ENCODE data around the gene USP3.

Gene USP3

DNA sequence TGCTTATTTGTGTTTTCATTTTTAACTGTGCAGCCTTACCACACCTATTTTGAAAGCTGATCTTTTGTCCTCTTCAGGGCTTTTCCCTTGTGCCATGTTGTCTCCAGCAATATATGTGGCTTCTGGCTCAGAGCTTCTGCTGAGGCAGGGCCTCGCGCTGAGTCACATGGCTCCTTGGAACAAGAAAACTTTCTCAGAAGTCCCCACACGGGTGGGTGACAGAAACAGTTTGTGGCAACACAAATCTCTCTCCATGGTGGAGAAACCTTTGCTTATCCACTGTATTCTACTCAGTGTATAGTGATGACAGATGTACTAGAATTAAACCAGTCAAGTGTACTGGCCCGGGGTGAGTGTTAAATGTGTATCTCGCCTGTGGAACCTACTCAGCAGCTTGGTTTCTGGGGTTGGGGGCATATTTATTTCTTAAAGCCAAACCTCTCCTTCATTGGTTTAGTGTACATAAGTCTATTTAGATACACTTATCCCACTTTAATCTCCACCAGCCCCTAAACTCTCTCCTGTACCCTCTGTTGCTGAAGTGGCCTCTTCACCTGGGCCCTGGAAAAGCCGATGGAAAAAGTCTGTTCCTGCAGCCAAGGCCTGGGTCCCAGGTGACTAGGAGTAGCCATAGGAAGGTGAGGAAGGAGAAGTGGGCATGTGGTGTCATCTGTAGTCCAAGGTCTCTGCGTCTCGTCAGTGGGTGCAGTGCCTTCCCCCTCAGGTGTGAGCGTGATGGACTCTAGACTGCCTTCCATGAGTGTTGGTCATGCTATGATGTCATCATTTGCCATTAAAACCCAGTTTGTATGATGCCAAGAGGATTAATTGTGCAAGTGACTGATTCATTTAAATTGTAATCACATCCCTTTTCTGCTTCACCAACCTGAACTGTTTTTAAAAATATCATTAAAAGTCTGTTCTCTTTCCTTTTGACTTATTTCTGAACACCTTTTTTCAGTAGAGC is 89.6 kb downstream of the USP3 start:
- peak; percentile 34 to 60 for DNase-seq (ENCODE audit: low read depth in 2 of 2)

DNA sequence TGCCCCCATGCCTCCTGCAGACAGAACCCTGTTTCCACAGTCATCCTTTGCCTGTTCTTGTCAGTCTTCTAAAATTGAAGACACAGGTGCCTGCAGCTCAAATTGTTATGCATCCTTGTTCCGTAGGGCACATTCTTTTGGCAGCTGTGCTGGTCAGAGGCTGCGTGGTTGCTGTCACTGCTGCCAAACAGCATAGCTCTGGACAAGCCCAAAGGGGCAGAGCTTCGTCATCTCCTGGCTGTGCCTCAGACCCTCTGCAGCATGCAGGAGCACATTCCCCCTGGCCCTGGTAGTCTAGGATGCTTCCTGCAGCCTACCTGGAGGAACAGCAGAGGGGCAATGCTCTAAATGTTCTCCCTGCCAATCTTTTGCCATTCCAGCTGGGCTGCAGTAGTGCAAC is 90.7 kb downstream of the USP3 start:
- DNase-seq (ENCODE audit: low read depth in 2 of 2): no peak

DNA sequence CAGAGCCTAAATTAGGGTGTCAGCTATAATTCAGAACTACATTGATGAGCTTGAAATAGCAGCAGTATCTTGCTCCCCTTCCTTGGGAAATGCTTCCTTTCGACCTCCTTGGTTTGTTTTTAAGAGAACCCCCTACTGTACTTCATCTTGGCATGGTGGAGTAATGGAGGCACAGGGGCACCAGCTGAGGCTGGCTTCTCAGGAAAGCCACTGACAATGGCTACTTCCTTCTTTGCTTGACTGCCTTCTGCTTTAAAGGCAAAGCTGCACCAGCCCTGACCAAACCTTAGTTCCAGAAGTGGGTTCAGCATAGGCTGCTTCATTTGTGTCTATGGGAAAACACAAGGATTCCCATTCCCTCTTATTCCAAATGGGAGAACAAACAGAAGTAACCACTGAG is 91.3 kb downstream of the USP3 start:
- no peak for DNase-seq (ENCODE audit: low read depth in 2 of 2)

DNA sequence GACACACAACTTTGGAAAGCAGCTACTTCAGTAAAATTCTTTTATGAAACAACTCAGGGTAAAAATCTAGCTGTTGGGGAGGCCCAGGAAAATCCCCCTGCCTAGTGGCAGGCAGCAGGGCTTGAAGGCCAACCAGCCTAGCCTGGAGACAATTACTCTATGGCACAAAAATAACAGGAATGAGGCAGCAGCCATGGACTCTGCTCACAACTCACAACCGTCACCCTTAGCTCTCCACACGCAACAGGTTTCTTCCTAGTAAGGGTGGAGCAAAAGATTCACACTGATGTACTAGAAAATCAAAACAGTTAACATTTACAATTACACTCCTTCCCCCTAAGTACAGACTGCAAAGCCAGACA is 92.3 kb downstream of the USP3 start:
- no peak for DNase-seq (ENCODE audit: low read depth in 2 of 2)

DNA sequence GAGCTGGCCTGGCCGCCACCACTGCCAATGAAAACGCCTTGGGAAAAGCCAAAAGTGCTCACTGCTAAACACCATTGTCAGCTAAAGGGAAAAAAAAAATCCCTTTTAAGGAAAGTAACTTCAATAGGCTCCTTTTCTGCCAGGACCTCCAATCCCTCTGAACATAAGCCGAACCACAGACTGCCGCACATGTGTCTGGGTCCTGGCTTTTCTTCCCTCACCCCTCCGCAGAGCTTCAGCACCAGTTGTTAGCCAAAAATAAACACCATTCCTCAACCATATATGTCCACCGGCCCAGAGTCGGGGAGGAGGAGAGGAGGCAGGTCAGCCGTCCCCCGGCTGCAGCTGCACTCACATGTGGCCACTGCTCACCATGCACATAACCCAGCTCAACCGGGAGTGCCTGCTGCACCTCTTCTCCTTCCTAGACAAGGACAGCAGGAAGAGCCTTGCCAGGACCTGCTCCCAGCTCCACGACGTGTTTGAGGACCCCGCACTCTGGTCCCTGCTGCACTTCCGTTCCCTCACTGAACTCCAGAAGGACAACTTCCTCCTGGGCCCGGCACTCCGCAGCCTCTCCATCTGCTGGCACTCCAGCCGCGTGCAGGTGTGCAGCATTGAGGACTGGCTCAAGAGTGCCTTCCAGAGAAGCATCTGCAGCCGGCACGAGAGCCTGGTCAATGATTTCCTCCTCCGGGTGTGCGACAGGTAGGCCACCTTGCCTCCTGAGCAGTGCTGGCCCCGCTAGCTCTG is 92.8 kb downstream of the USP3 start, which contains the start of gene FBXL22:
Gene FBXL22, plus strand, starts transcription at position 350 of the 753 bp plus-strand sequence. Its CDS starts 6 bp downstream, at position 356.
- DNase-seq (ENCODE audit: low read depth in 2 of 2): no peak

DNA sequence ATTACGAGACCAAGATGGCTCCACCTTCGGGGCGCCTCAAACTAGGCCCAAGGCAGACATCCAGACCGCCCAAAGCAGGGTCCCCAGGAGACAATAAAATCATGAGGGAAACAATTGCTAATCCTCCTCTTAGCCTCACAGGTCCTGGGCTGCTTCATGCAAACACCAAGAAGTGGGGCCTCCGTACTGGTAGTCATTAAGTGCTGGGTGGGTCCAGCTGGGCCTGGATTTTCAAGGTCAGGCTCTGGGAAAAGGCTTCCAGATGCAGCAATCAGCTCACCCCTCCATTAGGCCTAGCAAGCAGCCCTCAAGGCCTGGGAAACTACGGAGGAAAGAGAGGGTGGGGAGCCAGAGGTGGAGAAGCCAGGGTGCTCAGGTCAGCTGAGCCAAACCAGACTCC is 93.4 kb downstream of the USP3 start:
- no peak for DNase-seq (ENCODE audit: low read depth in 2 of 2)

DNA sequence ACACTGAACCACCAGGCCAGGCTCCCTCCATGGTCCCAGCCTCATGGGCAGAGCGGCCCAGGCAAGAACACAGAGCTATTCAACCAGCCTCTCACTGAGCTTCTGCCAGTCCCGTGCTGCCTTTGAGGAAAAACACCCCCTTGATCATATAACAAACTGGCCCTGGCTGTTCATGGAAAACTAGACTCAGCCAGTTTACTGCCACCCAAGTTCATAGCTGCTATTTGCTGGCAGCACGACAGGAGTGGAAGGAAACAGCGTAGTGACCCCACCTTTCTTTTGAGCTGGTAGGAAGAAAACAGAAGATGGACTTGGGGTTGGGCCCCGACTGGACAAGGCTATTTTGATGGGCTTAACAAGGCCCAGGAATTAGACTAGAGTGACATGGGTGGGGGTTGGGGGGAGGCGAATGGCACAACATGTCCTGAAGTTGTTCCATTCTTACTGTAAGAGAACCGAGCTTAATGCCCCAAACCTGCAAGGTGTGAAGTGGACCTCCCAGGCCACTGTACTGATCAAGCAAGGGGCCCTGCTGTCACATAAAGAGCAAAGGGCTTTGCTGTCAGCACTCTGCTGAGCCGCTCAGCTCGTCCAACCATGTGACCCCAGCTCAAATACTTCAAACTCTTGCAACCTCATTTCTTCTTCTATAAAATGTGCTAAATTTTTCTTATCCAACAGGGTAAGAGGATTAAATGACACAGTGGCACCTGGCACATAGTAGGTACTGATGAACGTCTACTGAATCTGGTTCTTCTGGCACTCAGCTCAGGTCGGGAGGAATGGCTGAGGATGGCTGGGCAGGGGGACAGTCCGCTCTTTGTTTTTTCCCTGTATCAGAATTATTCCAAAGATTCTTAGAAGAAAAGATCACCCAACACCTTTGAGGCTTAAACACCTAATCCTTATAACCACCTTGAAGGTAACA is 94.3 kb downstream of the USP3 start:
- DNase-seq (ENCODE audit: low read depth in 2 of 2): no peak

DNA sequence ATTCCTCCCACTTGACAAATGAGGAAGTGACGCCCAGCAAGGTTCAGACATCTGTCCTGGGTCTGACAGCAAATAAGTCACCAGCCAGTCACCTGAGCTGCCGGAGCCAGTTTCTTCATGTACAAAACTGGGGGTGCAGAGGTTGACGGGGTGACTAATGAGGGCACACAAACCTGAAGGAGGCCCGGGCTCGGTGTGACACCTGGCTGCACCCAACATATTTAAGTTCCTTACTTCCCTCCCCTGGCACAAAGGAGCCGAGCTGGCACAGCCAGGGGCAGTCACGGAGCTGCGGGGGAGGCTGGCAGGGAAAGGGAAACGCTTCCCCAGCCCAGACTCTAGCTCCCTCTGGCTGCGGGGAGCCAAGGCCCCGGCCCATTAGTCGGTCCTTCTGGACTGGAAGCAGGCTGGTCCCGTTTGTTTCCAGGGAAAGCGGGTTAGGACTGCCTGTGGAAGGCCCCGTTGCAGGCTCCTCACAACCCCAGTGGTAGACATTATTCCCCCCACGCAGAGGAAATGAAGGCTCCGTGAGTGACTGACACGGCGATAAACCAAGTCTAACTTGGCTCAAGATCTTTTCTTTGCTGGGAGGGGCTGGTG is 95.1 kb downstream of the USP3 start:
- DNase-seq (ENCODE audit: low read depth in 2 of 2): no peak

DNA sequence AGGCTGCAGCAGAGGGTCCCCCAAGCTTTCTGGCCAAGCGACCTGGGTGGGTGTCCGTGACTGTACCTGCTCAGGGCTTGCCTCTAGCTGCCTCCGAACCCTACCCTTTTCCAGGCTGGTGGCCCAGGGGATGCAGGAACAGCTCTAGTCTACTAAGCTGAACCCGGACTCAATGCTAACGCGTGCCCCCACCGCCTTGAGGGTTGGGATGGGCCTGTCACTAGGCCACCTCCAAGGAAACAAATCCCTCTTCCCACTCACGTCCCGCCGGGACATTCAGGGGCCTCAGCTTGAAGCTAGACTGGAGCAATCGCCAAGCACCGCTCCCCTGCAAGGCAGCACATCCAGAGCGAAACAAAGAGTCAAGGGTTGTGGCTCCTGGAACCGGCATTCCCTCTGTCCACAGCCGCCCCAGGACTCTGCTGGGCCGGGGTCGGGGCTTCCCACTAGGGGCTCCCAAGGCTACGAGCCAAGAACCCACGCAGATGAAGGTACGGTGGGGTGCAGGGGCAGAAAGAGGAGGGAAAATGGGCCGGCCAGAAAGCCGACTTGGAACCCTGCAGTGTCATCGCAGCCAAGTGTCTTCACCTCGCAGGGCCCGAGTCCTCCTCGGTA is 95.7 kb downstream of the USP3 start:
- DNase-seq (ENCODE audit: low read depth in 2 of 2): no peak

DNA sequence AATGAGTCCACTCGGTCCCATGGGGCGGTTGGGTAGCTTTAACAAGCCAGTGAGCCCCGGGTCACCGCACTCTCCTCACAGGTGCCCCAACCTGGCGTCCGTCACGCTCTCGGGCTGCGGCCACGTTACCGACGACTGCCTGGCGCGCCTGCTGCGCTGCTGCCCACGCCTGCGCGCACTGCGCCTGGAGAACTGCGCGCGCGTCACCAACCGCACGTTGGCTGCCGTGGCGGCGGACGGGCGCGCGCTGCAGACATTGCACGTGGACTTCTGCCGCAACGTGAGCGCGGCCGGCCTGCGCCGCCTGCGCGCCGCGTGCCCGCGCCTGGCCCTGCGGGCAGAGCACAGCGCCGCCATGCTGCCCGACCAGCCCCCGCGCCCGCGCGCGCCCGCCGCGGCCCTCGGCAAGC is 96.2 kb downstream of the USP3 start:
- peak; percentile 83 to 93 for DNase-seq (ENCODE audit: low read depth in 2 of 2)

DNA sequence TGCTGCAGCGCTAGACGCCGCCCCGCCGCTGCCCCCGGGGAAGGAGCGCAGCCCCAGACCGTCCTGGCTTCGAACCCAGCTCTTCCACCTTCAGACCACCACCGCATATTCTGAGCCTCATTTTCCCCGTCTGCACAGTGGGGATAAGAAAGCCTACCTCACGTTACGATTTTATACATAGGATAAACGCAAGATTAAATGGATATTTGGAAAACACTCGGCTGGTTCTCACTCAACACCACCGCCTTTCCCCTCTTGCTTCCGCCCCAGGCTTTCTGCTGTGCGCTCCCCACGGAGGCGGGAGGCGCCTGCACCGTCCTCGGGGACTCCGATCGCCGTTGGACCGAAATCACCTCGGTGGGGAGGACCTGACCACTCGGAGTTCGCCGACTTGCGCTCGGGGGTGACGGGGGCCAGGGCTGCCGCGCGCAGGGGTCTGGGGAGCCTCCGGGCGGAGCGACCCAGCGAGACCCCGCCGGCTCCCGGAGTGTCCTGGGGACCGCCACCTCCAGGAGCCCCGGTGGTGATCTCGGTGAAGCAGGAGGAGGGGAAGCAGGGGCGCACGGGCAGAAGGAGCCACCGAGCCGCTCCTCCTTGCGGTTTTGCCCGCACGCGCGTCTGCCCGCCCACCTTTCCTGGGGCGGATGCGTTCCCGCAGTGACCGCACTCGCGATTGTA is 96.8 kb downstream of the USP3 start:
- peak; percentile 30 to 39 for DNase-seq (ENCODE audit: low read depth in 2 of 2)

DNA sequence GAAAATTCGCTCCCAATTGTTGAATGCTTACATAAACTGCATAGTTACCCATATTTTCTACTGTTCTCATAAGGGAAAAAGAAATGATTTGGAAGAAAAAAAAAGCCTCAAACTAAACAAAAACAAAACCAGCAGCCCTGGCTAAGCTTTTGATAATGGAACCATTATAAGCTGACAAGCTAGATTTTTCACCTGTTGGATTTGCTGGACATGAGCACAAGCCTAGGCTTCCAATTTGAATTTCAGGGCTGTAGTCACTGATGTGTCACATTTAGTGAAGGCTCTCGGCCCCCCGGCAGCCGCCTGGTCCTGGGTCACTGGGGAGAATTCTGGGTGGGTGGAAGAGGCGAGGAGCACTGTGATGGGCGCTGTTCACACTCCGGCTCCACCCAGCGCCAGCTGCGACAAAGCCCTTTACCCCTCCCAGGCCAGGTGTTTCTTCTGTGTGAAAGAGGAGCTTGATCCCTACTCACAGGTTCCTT is 97.4 kb downstream of the USP3 start:
- no peak for DNase-seq (ENCODE audit: low read depth in 2 of 2)

DNA sequence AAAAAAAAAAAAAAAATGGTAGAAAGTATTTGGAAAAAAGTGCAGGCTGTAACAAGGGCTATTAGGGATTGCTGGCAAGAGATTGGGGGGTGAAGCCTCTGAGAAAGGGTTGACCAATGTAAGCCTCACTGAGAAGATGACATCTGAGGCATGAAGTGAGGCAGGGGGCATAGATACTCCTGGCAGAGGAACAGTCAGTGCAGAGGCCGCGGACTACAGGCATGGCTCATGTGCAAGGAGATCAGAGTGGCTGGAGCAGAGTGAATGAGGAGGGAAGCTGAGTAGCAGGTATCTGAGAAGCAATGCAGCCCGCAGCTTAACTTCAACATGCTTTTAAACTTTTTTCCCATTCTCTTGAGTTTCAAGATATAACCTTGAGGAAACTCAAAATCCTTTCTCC is 98.2 kb downstream of the USP3 start:
- no peak for DNase-seq (ENCODE audit: low read depth in 2 of 2)

DNA sequence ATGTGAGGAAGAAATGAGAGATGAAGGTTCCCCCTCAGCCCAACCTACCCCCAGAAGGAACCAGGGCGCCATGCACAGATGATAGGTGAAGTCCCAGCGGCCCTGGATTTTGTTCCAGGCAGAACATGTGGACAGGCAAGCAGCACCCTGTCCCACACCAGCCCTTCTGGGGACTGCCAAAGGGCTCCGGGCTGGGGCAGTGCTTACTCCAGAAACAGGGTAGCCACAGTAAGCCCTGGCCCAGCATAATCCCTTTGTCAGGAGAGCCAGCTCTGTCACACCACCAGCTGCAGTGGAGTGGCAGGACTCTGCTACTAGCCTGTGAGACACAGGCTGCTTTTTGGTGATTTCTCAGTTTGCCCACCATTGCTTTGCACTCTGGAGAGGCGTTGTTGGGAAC is 99.1 kb downstream of the USP3 start:
- DNase-seq (ENCODE audit: low read depth in 2 of 2): no peak

DNA sequence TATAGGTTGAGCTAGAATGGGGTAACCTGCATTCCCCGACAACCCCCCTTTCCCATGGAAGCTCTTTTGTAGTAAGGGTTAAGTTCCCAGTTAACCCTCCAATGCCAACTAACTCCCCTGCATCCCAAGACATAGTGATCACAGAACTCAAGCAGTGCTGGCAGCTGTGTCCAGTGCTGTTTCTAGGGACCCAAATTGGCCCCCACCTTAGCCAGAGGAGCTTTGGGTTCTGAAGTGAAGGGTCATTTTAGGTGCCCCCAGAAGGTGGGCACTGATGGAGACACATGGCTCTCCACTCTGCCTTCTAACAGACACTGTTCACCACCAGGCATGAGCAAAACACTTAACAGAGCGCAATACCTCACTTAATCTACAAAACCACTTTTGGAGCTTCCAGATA is 99.9 kb downstream of the USP3 start:
- no peak for DNase-seq (ENCODE audit: low read depth in 2 of 2)

DNA sequence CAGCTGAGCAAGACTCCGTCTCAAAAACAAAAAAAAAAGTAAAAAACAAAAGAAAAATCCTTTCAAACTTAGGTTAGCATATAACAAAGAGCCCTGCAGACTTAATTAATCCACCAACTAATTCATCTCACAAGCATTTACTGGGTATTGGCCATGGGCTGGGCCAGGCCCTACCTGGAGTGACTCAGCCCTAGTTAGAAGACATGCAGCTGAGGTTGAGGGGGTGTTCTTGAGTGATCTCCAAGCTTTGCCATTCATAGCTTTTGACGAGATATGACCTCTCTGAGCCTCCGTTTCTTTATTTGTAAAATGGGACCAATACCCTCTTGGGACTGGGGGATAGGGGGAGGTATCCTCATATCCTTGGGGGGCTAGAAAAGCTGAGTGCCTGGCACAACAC is 100.6 kb downstream of the USP3 start:
- no peak for DNase-seq (ENCODE audit: low read depth in 2 of 2)

DNA sequence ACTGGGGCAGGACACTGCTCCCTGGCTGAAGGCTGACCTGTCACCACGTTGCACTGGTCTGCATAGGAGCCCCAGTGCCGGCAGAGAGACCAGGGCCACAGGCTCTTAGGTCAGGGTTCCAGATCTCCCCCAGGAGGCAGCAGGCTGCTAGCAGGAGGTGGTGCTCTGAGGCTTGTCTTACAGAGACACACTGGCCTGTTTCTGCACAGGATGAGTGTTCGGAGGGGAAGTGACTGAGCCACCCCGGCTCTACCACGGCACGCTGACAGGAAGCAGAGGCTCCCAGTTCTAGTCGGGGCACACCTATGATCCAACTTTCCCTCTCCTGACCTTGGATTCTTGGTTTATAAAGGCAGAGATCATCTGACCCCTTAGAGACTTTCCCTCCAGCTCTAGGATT is 101.4 kb downstream of the USP3 start:
- peak; percentile 31 to 38 for DNase-seq (ENCODE audit: low read depth in 2 of 2)

DNA sequence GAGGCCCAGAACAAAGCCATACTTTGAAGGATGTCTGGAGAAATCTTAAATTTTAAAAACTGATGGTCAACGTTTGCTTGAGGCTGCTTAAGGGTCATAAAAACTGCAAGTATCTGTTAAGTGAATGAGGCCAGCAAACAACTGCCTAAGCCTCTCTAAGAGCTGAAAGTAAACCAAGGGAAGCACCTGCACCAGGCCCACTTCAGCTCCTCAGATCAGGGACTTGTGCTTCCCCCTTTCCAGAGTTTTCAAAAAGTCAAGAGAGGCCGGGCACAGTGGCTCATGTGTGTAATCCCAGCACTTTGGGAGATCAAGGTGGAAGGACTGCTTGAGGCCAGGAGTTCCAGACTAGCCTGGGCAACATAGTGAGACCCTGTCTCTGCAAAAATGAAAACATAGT is 101.9 kb downstream of the USP3 start:
- DNase-seq (ENCODE audit: low read depth in 2 of 2): no peak

DNA sequence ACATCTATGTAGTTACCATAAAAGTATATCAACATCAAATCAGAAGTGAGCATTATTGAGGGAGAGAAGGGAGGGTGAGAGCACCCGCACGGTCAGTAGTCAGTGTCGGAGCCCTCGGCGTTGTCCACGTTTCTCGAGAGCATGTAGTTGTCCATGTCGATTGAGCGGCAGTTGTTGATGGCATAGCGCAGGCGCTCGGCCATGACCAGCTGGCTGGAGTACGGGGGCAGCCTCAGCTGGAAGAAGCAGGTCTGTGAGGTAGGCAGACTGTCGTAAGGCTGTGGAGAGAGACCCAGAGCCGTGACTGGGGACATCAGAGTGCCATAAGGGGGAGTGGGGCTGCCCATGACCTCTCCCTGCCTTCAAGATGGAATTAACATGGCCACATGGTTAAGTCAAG is 104.6 kb downstream of the USP3 start:
- no peak for DNase-seq (ENCODE audit: low read depth in 2 of 2)

DNA sequence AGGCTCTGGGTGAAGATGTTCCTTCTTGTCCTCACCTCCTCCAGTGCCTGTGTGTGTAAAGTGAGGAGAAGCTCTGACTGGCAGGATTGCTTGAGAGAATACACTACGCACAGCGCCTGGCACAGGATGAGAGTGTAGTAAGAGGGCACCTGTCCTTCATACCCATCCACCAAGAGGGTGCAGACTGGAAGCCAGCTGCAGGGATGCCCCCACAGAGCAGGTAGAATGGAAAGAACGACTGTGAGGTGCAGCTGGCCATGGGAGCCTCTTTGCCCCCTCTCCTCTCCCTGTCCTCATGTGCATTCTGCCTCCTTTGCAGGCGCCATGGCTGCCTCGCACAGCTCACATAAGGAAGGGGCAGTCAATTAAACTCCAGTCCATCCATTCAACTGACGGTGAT is 105.1 kb downstream of the USP3 start:
- no peak for DNase-seq (ENCODE audit: low read depth in 2 of 2)
